Neural cell (in vitro differentiated cells): ENCODE measurements around the gene SGK2. TPM values are rescaled to one million over a fixed set of nuclear protein-coding genes. Genes with fewer than 3 reads are reported as not detected.

Experiments used
- H2AFZ ChIP-seq: fragments of 200-600, 300-800 bp; sonication (generic), shearing (Covaris generic); 2 replicates; pipeline ENCODE4 v1.6.0; 2014; ENCODE audit warnings: low read depth, mild to moderate bottlenecking, antibody characterized with exemption, low read length, moderate library complexity
- H3F3A ChIP-seq: fragments of 200-600 bp; shearing (Covaris generic); 2 replicates; pipeline ENCODE4 v1.6.1; 2016; ENCODE audit warnings: mild to moderate bottlenecking, moderate library complexity, mixed read lengths, antibody characterized with exemption, low read length; ENCODE audit not compliant: insufficient read depth, poor library complexity, severe bottlenecking
- H3K27ac ChIP-seq: fragments of 200-600, 300-800 bp; sonication (generic), shearing (Covaris generic); 2 replicates; pipeline ENCODE4 v1.5.1; 2014; ENCODE audit warnings: mild to moderate bottlenecking, low read length, moderate library complexity
- H3K27me3 ChIP-seq: fragments of 300-800, 200-600 bp; sonication (generic), shearing (Covaris generic); 2 replicates; pipeline ENCODE4 v1.6.0; 2014; ENCODE audit warnings: mild to moderate bottlenecking, low read depth, low read length, moderate library complexity; ENCODE audit not compliant: insufficient read depth
- H3K36me3 ChIP-seq: fragments of 300-800, 200-600 bp; sonication (generic), shearing (Covaris generic); 2 replicates; pipeline ENCODE4 v1.5.1; 2014; ENCODE audit warnings: mild to moderate bottlenecking, antibody characterized with exemption, low read length, moderate library complexity; ENCODE audit not compliant: insufficient read depth
- H3K4me2 ChIP-seq: fragments of 300-800, 200-600 bp; sonication (generic), shearing (Covaris generic); 2 replicates; pipeline ENCODE4 v1.6.0; 2014; ENCODE audit warnings: mild to moderate bottlenecking, low read length
- H3K4me3 ChIP-seq: fragments of 300-800, 200-600 bp; sonication (generic), shearing (Covaris generic); 2 replicates; pipeline ENCODE4 v1.5.1; 2014; ENCODE audit warnings: mild to moderate bottlenecking, low read length, moderate library complexity
- H3K79me2 ChIP-seq: fragments of 200-600 bp; shearing (Covaris generic); replicated peaks from 2 replicates; pipeline ENCODE4 v1.6.0; 2014; ENCODE audit warnings: mild to moderate bottlenecking, low read length, moderate library complexity; ENCODE audit not compliant: insufficient read depth
- H3K9ac ChIP-seq: fragments of 300-800, 200-600 bp; sonication (generic), shearing (Covaris generic); 2 replicates; pipeline ENCODE4 v1.6.1; 2016; ENCODE audit warnings: mild to moderate bottlenecking, low read length, mixed read lengths
- H3K9me2 ChIP-seq: fragments of 200-600 bp; shearing (Covaris generic); 2 replicates; pipeline ENCODE4 v1.6.1; 2016; ENCODE audit warnings: mild to moderate bottlenecking, low read length, mixed read lengths; ENCODE audit not compliant: insufficient read depth
- H3K9me3 ChIP-seq: fragments of 200-600, 300-800 bp; sonication (generic), shearing (Covaris generic); 2 replicates; pipeline ENCODE4 v1.6.1; 2016; ENCODE audit warnings: mild to moderate bottlenecking, mixed run types, low read length, moderate library complexity, mixed read lengths
- H4K20me1 ChIP-seq: fragments of 200-600 bp; shearing (Covaris generic); 2 replicates; pipeline ENCODE4 v1.6.1; 2016; ENCODE audit warnings: mild to moderate bottlenecking, mixed run types; ENCODE audit not compliant: insufficient read depth
- CTCF ChIP-seq: fragments of 450-650 bp; IDR thresholded peaks from 2 replicates; pipeline ENCODE4 v1.5.1; 2014; ENCODE audit warnings: antibody characterized with exemption, mild to moderate bottlenecking, moderate library complexity; ENCODE audit not compliant: poor library complexity, severe bottlenecking
- EP300 ChIP-seq: fragments of 450-650 bp; conservative IDR thresholded peaks from 2 replicates; pipeline ENCODE4 v1.6.1; 2014; ENCODE audit warnings: antibody characterized with exemption, mild to moderate bottlenecking, moderate library complexity; ENCODE audit not compliant: poor library complexity, severe bottlenecking
- EZH2 ChIP-seq: fragments of 200-600, 300-800 bp; shearing (Covaris generic), sonication (generic); IDR thresholded peaks from 2 replicates; pipeline ENCODE4 v1.6.1; 2014; ENCODE audit warnings: antibody characterized with exemption, low read length, borderline replicate concordance, mild to moderate bottlenecking; ENCODE audit not compliant: insufficient read depth, poor library complexity, severe bottlenecking
- MXI1 ChIP-seq: fragments of 450-650 bp; conservative IDR thresholded peaks from 2 replicates; pipeline ENCODE4 v1.6.1; 2014; ENCODE audit warnings: antibody characterized with exemption, mild to moderate bottlenecking; ENCODE audit not compliant: poor library complexity, severe bottlenecking
- POLR2AphosphoS5 ChIP-seq: IDR thresholded peaks from 2 replicates; pipeline ENCODE4 v1.6.1; 2012
- RAD21 ChIP-seq: fragments of 450-650 bp; conservative IDR thresholded peaks from 2 replicates; pipeline ENCODE4 v1.6.1; 2014; ENCODE audit warnings: antibody characterized with exemption, mild to moderate bottlenecking, moderate library complexity
- REST ChIP-seq: IDR thresholded peaks from 2 replicates; pipeline ENCODE4 v1.6.1; 2012; ENCODE audit warnings: borderline replicate concordance
- SMC3 ChIP-seq: fragments of 450-650 bp; conservative IDR thresholded peaks from 2 replicates; pipeline ENCODE4 v1.6.1; 2014; ENCODE audit warnings: antibody characterized with exemption, mild to moderate bottlenecking, moderate library complexity; ENCODE audit not compliant: poor library complexity
- TAF1 ChIP-seq: IDR thresholded peaks from 2 replicates; pipeline ENCODE4 v1.6.1; 2012; ENCODE audit warnings: low read depth
- polyA plus RNA-seq: library from polyadenylated mRNA; depleted of rRNA; stranded (reverse); fragments of >200 nt; gene quantifications from 2 replicates; pipeline ENCODE4 v1.2.3, GENCODE V29; 2014

SGK2 gene
- polyA plus RNA-seq, 1 donor from 2014 or later, result 0.81 TPM

DNA sequence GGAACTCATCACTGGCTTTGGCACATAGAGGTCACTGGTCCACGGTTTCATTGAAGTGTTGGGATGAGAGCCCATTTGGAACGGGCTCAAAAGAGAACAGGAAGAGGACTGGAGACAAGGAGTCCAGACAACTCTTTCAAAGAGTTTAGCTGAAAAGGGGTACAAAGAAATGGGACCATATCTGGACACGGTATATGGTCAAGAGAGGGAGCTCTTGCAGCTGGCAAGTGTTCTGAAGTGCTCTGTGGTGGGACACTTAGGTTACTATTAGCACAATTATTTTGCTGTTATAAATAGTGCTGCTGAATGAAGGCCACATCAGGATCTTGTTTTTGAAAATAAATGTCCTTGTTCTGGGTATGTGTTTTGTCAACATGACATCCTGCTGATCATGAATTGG is 4.6 kb downstream of the SGK2 start:
- H3K9me2 ChIP-seq, result no peaks in the 10 kb centered on the region
- no peaks in the 10 kb centered on the region for H3F3A ChIP-seq
- TF ChIP-seq SMC3 (no peak), TAF1 (no peak), EZH2 (no peak), CTCF (no peak), REST (no peak), POLR2AphosphoS5 (no peak), RAD21 (no peak), EP300 (no peak), MXI1 (no peak)
- H3K27me3 ChIP-seq, result no peaks in the 10 kb centered on the region
- H2AFZ ChIP-seq, result no peak overlapping the region
- no peaks in the 10 kb centered on the region for H3K36me3 ChIP-seq
- no peaks in the 10 kb centered on the region for H3K9me3 ChIP-seq
- no peak overlapping the region for H3K27ac ChIP-seq
- H3K79me2 ChIP-seq, result no peaks in the 10 kb centered on the region
- H4K20me1 ChIP-seq, result no peaks in the 10 kb centered on the region
- H3K9ac ChIP-seq, result no peak overlapping the region
- no peak overlapping the region for H3K4me2 ChIP-seq
- no peak overlapping the region for H3K4me3 ChIP-seq

- Histone ChIP-seq H3K27me3 (no peaks in the 10 kb centered on the region), H3K4me3 (no peak overlapping the region), H4K20me1 (no peaks in the 10 kb centered on the region), H2AFZ (no peak overlapping the region), H3K9me3 (no peaks in the 10 kb centered on the region), H3F3A (no peaks in the 10 kb centered on the region), H3K27ac (no peak overlapping the region), H3K9me2 (no peaks in the 10 kb centered on the region), H3K79me2 (no peaks in the 10 kb centered on the region), H3K36me3 (no peaks in the 10 kb centered on the region), H3K4me2 (no peak overlapping the region), H3K9ac (no peak overlapping the region)
- no peak for TF ChIP-seq SMC3
Observed at GRCh38 chr20:43563991-43564390, 5.2 kb downstream of the SGK2 start.

- no peak overlapping the region for H3K27ac ChIP-seq
- H3F3A ChIP-seq, result no peaks in the 10 kb centered on the region
- H3K27me3 ChIP-seq, result no peaks in the 10 kb centered on the region
- no peaks in the 10 kb centered on the region for H3K36me3 ChIP-seq
- no peak overlapping the region for H3K9ac ChIP-seq
- H3K79me2 ChIP-seq, result no peaks in the 10 kb centered on the region
- TF ChIP-seq CTCF (no peak), MXI1 (no peak), EZH2 (no peak), EP300 (no peak), TAF1 (no peak), REST (no peak), RAD21 (no peak), POLR2AphosphoS5 (no peak), SMC3 (no peak)
- H3K4me2 ChIP-seq, result no peak overlapping the region
- no peaks in the 10 kb centered on the region for H3K9me3 ChIP-seq
- H2AFZ ChIP-seq, result no peak overlapping the region
- H3K9me2 ChIP-seq, result no peaks in the 10 kb centered on the region
- no peaks in the 10 kb centered on the region for H4K20me1 ChIP-seq
- no peak overlapping the region for H3K4me3 ChIP-seq
Observed at GRCh38 chr20:43564455-43564854, 5.6 kb downstream of the SGK2 start.
